Measurements from ENCODE around the gene PPP1R16B. TPM values are rescaled to one million over a fixed set of nuclear protein-coding genes. Genes with fewer than 3 reads are reported as not detected.
A peak's percentile ranks its signal among the peaks of the same experiment; 100 is the strongest.

The PPP1R16B gene
- total and polyA plus RNA-seq, 2 of the 8 experiments (the other 6 are each of a cell fraction or from before 2014, with no cell fraction given): 2.6 to 8.9 TPM

- no peak overlapping the region for H3K4me3 ChIP-seq (ENCODE audit: extremely low read depth in 1 of 4, insufficient read depth in 2 of 4, low read depth in 3 of 4, low read length in 4 of 4)
- FAIRE-seq (no peak), DNase-seq (ENCODE audit: low read depth in 1 of 2, low spot score in 2 of 2) (no peak)
- H2AFZ ChIP-seq (ENCODE audit: low read length): no peak overlapping the region
- no peak overlapping the region for H3K4ac ChIP-seq (replicated peaks; ENCODE audit: insufficient read length, low read depth, low read length)
- POLR2A ChIA-PET (ENCODE audit: partially characterized antibody): interaction anchor here (0.9 to 1.1 kb wide), 2 partner anchors 9 to 11 kb away, joined by 3 read pairs; no protein-coding TSS in a partner anchor
- H3K9ac ChIP-seq (replicated peaks in 1 of 4; ENCODE audit: extremely low read depth in 1 of 4, low read depth in 3 of 4, low read length in 3 of 4): no peak overlapping the region
- no peaks in the 10 kb centered on the region for H3K36me3 ChIP-seq (ENCODE audit: control insufficient read depth in 2 of 4, insufficient read depth in 4 of 4, low read length in 3 of 4)
- 88% methylated on average over 13 of the region's 13 CpGs; no CpG with 5 or more reads in 1 of the 2 experiments for WGBS, 2 experiments (ENCODE audit: extremely low coverage in 1 of 2, insufficient coverage in 1 of 2, insufficient read length in 1 of 2, insufficient replicate concordance in 2 of 2, low coverage in 1 of 2, low lambda C conversion rate in 2 of 2, missing lambda C conversion rate in 1 of 2)
- H4K5ac ChIP-seq (ENCODE audit: insufficient read length, low read depth, low read length): no peak overlapping the region
- H3K27me3 ChIP-seq (replicated peaks in 1 of 4; ENCODE audit: control insufficient read depth in 3 of 4, extremely low read depth in 1 of 4, insufficient read depth in 3 of 4, low read length in 3 of 4): no peaks in the 10 kb centered on the region
- H3K4me2 ChIP-seq (ENCODE audit: insufficient read depth in 1 of 2, low read depth in 2 of 2, low read length in 2 of 2): no peak overlapping the region
- H3K56ac ChIP-seq (replicated peaks; ENCODE audit: insufficient read length, low read depth, low read length): no peak overlapping the region
- H3K79me1 ChIP-seq (ENCODE audit: low read depth, low read length): no peaks in the 10 kb centered on the region; the same call in 1 of the 2 replicates
- 0 out of 2 replicates have a peak overlapping the region, but pooled peaks have one; percentile 28 for H2BK5ac ChIP-seq (ENCODE audit: low read depth, low read length)
- H2BK15ac ChIP-seq (ENCODE audit: low read length): no peak overlapping the region
- no peak overlapping the region for H3K23ac ChIP-seq (ENCODE audit: insufficient read length)
- no peak overlapping the region for H3K18ac ChIP-seq (ENCODE audit: extremely low read depth, low read length)
- no peak overlapping the region for H2AK5ac ChIP-seq (ENCODE audit: low read depth, low read length)
- peaks cover 2% of the 10 kb centered on the region; the same call in 1 of the 2 replicates for H3K23me2 ChIP-seq (ENCODE audit: low read depth, low read length)
- H3K27ac ChIP-seq (ENCODE audit: low read depth, low read length): no peak overlapping the region
- H2BK120ac ChIP-seq (replicated peaks; ENCODE audit: low read depth, low read length): no peak overlapping the region
- H4K8ac ChIP-seq (ENCODE audit: extremely low read depth, insufficient read depth, low read length): peak overlapping the region; percentile 29; the same call in 1 of the 2 replicates
- H3K9me3 ChIP-seq (ENCODE audit: insufficient read depth in 2 of 2, low read depth in 1 of 2, low read length in 1 of 2): no peaks in the 10 kb centered on the region
- H3K14ac ChIP-seq (ENCODE audit: insufficient read length): no peak overlapping the region
- no peak overlapping the region; the same call in 1 of the 2 replicates for H2BK12ac ChIP-seq (ENCODE audit: low read depth, low read length)
- H2BK20ac ChIP-seq (ENCODE audit: low read length): no peak overlapping the region
- no peak overlapping the region for H4K91ac ChIP-seq (replicated peaks; ENCODE audit: insufficient read length, low read length)
- peaks cover under 1 to 9% (median 3%) of the 10 kb centered on the region in 4 experiments; a peak in 6 of 7 replicates for H3K4me1 ChIP-seq (replicated peaks in 1 of 4; ENCODE audit: control insufficient read depth in 3 of 4, insufficient read depth in 4 of 4, low read length in 3 of 4)
- H3K79me2 ChIP-seq (ENCODE audit: control insufficient read depth in 1 of 2, insufficient read depth in 2 of 2, low read length in 2 of 2): no peaks in the 10 kb centered on the region
- CTCF ChIA-PET (ENCODE audit: partially characterized antibody): interaction anchor here (0.5 to 2.5 kb wide), 9 partner anchors 10 to 238 kb away, joined by 3 to 8 read pairs (median 4); no protein-coding TSS in a partner anchor
- peaks cover 0 to 2% of the 10 kb centered on the region in 2 experiments for H4K20me1 ChIP-seq (replicated peaks in 1 of 2; ENCODE audit: control insufficient read depth in 1 of 2, insufficient read depth in 2 of 2, low read length in 2 of 2)
- TF ChIP-seq SP4 (IDR thresholded peaks at IDR 0.05; ENCODE audit: low read length) (no peak), JUND (IDR thresholded peaks at IDR 0.05; ENCODE audit: low read length) (no peak), MAFK (IDR thresholded peaks at IDR 0.05; ENCODE audit: low read depth, low read length) (no peak), SP2 (IDR thresholded peaks at IDR 0.05; ENCODE audit: low read length) (no peak), CBX8 (IDR thresholded peaks at IDR 0.05; ENCODE audit: borderline replicate concordance, low read depth, low read length) (no peak), POLR2A (IDR thresholded peaks at IDR 0.05; ENCODE audit: control extremely low read depth in 1 of 2, low read depth in 2 of 2, low read length in 2 of 2) (no peak), EP300 (IDR thresholded peaks at IDR 0.05; ENCODE audit: borderline replicate concordance in 1 of 2, low read depth in 2 of 2, low read length in 2 of 2) (no peak), CHD2 (IDR thresholded peaks at IDR 0.05; ENCODE audit: low read length) (no peak), CHD1 (IDR thresholded peaks at IDR 0.05; ENCODE audit: low read depth, low read length) (no peak), CBX5 (IDR thresholded peaks at IDR 0.05; ENCODE audit: low read depth, low read length) (no peak), TBP (IDR thresholded peaks at IDR 0.05; ENCODE audit: low read depth, low read length) (no peak), RAD21 (IDR thresholded peaks at IDR 0.05 in 1 of 2, conservative IDR thresholded peaks at IDR 0.05 in 1 of 2; ENCODE audit: low read depth in 2 of 2, low read length in 2 of 2) (no peak), HDAC6 (IDR thresholded peaks at IDR 0.05; ENCODE audit: low read depth, low read length) (no peak)
Measured at GRCh38 chr20:38888059-38888831, 82.7 kb downstream of the PPP1R16B start.
